Measurements from ENCODE around the gene OLFM1. TPM values are rescaled to one million over a fixed set of nuclear protein-coding genes. Genes with fewer than 3 reads are reported as not detected.

OLFM1 gene
- total and polyA plus RNA-seq, 2 of the 4 experiments (the other 2 are of a cell fraction), result 0.36 to 0.38 TPM

GRCh38 chr9:135135171-135135928, 47.9 kb downstream of the OLFM1 start:
- WGBS, 2 experiments (ENCODE audit: extremely low coverage in 2 of 2, insufficient read length in 1 of 2), result no CpG with 5 or more reads among the region's 13 CpGs
- Histone ChIP-seq H2BK15ac (ENCODE audit: low read depth, low read length) (no peak overlapping the region), H3K4me1 (ENCODE audit: control insufficient read depth, insufficient read depth, low read length) (no peaks in the 10 kb centered on the region), H3K4me2 (ENCODE audit: low read depth, low read length) (no peak overlapping the region), H3K79me1 (ENCODE audit: low read depth in 1 of 2, low read length in 2 of 2) (no peaks in the 10 kb centered on the region), H3K27me3 (ENCODE audit: control insufficient read depth, insufficient read depth, low read length) (no peaks in the 10 kb centered on the region), H2AK5ac (ENCODE audit: low read depth, low read length) (no peak overlapping the region), H3K4ac (ENCODE audit: low read depth, low read length) (no peak overlapping the region), H3K56ac (ENCODE audit: extremely low read depth, insufficient read depth, low read length) (no peak overlapping the region), H3K9me3 (ENCODE audit: control insufficient read depth, insufficient read depth, low read length) (peaks cover 53% of the 10 kb centered on the region), H2AFZ (replicated peaks; ENCODE audit: low read length, poor library complexity) (no peak overlapping the region), H3K4me3 (ENCODE audit: insufficient read depth, low read depth, low read length) (no peak overlapping the region), H3K36me3 (ENCODE audit: control insufficient read depth, insufficient read depth, low read length) (no peaks in the 10 kb centered on the region), H3K9ac (ENCODE audit: low read depth, low read length) (no peak overlapping the region), H4K91ac (ENCODE audit: insufficient read depth, low read depth, low read length) (no peak overlapping the region), H3K23ac (ENCODE audit: low read depth, low read length) (no peak overlapping the region), H2BK20ac (ENCODE audit: low read depth, low read length) (no peak overlapping the region), H4K8ac (ENCODE audit: low read depth in 2 of 2, low read length in 2 of 2) (no peak overlapping the region), H4K5ac (ENCODE audit: low read depth, low read length) (no peak overlapping the region), H3K18ac (ENCODE audit: low read depth, low read length) (no peak overlapping the region), H2AK9ac (replicated peaks; ENCODE audit: low read depth, low read length, poor library complexity) (no peak overlapping the region), H3K14ac (replicated peaks; ENCODE audit: low read depth, low read length) (no peak overlapping the region), H3K9me1 (ENCODE audit: insufficient read depth, low read length) (no peaks in the 10 kb centered on the region), H4K20me1 (ENCODE audit: insufficient read depth, low read length) (no peaks in the 10 kb centered on the region), H2BK5ac (ENCODE audit: low read depth, low read length, poor library complexity, severe bottlenecking) (no peak overlapping the region), H2BK120ac (ENCODE audit: low read depth, low read length) (no peak overlapping the region), H3K27ac (ENCODE audit: insufficient read depth, low read length) (no peak overlapping the region)
- intact Hi-C loops (cut with micrococcal nuclease) (no loop called here), dilution Hi-C loops (cut with HindIII; ENCODE audit: low sequenced_read_pairs, unreplicated experiment) (no loop called here), in situ Hi-C loops (cut with MboI; ENCODE audit: low sequenced_read_pairs) (no loop called here)
- ATAC-seq (ENCODE audit: low read depth) (no peak), DNase-seq (no peak)
- CTCF ChIA-PET, result no interaction called here
- BruUV-seq (replicated peaks), result no TSS peak
- POLR2A ChIA-PET (ENCODE audit: unreplicated experiment), result no interaction called here
- TF ChIP-seq USF2 (IDR thresholded peaks at IDR 0.05; ENCODE audit: low read depth, low read length) (no peak), NFE2L2 (IDR thresholded peaks at IDR 0.05; ENCODE audit: low read depth, low read length) (no peak), RCOR1 (IDR thresholded peaks at IDR 0.05; ENCODE audit: insufficient replicate concordance, low read length) (no peak), CEBPB (IDR thresholded peaks at IDR 0.05; ENCODE audit: low read depth, low read length) (no peak), MAFK (IDR thresholded peaks at IDR 0.05; ENCODE audit: low read depth, low read length) (no peak), SMC3 (IDR thresholded peaks at IDR 0.05; ENCODE audit: low read depth, low read length) (no peak), FOS (IDR thresholded peaks at IDR 0.05; ENCODE audit: low read depth, low read length) (no peak), MXI1 (IDR thresholded peaks at IDR 0.05; ENCODE audit: borderline replicate concordance, low read depth, low read length) (no peak), BHLHE40 (IDR thresholded peaks at IDR 0.05; ENCODE audit: low read depth, low read length) (no peak)

Measured in IMR-90 (cell line).